OCI-LY3 (cell line): ENCODE results near the gene ACIN1.

Source experiments
- H2AFZ ChIP-seq: fragments of 200-600, 300-600 bp; shearing (Covaris generic); 2 replicates; pipeline ENCODE4 v1.6.0; 2014; ENCODE audit warnings: antibody characterized with exemption, low read depth, low read length
- H3K27ac ChIP-seq: fragments of 200-600, 300-600 bp; sonication (generic); 2 replicates; pipeline ENCODE4 v1.5.1; 2014; ENCODE audit warnings: mild to moderate bottlenecking, low read length, moderate library complexity, mixed read lengths
- H3K27me3 ChIP-seq: fragments of 200-600, 300-600 bp; sonication (generic); 2 replicates; pipeline ENCODE4 v1.6.1; 2014; ENCODE audit warnings: low read depth, low read length, mixed read lengths
- H3K36me3 ChIP-seq: fragments of 200-600, 300-600 bp; sonication (generic); replicated peaks from 2 replicates; pipeline ENCODE3; 2014; ENCODE audit warnings: low read depth, low read length, mixed read lengths
- H3K4me1 ChIP-seq: fragments of 300-600, 200-600 bp; sonication (generic); 2 replicates; pipeline ENCODE4 v1.6.1; 2014; ENCODE audit warnings: low read length, mixed read lengths
- H3K4me2 ChIP-seq: fragments of 200-600, 300-600 bp; sonication (generic); 2 replicates; pipeline ENCODE4 v1.6.1; 2014; ENCODE audit warnings: low read length, mixed read lengths
- H3K4me3 ChIP-seq: fragments of 300-600, 200-600 bp; sonication (generic); 2 replicates; pipeline ENCODE4 v1.5.1; 2014; ENCODE audit warnings: antibody characterized with exemption, mild to moderate bottlenecking, low read length, moderate library complexity
- H3K79me2 ChIP-seq: fragments of 300-600, 200-600 bp; shearing (Covaris generic); 2 replicates; pipeline ENCODE4 v1.6.1; 2014; ENCODE audit warnings: mild to moderate bottlenecking, low read length, mixed read lengths
- H3K9ac ChIP-seq: fragments of 300-600, 200-600 bp; shearing (Covaris generic); 2 replicates; pipeline ENCODE4 v1.6.0; 2014; ENCODE audit warnings: mild to moderate bottlenecking, low read length, moderate library complexity
- H3K9me3 ChIP-seq: fragments of 200-600, 300-600 bp; shearing (Covaris generic); 2 replicates; pipeline ENCODE4 v1.6.1; 2014; ENCODE audit warnings: low read length, mixed read lengths; ENCODE audit not compliant: insufficient read depth
- H4K20me1 ChIP-seq: fragments of 200-600, 300-600 bp; sonication (generic); 2 replicates; pipeline ENCODE4 v1.6.1; 2016; ENCODE audit warnings: low read length, mixed read lengths; ENCODE audit not compliant: insufficient read depth
- CTCF ChIP-seq: fragments of 200-600, 300-600 bp; sonication (generic); IDR thresholded peaks from 2 replicates; pipeline ENCODE4 v1.5.1; 2014; ENCODE audit warnings: antibody characterized with exemption, low read length, low read depth
- EZH2phosphoT487 ChIP-seq: fragments of 200-600 bp; shearing (Covaris generic); IDR thresholded peaks from 2 replicates; pipeline ENCODE4 v1.6.1; 2018; ENCODE audit warnings: antibody characterized with exemption, mixed run types, low read depth

Gene ACIN1

GRCh38 chr14:23047751-23048693, 46.9 kb downstream of the ACIN1 start:
- Histone ChIP-seq H3K79me2 (no peaks in the 10 kb centered on the region), H2AFZ (no peak overlapping the region), H3K9me3 (no peaks in the 10 kb centered on the region), H3K27me3 (no peaks in the 10 kb centered on the region), H4K20me1 (no peaks in the 10 kb centered on the region), H3K4me2 (no peak overlapping the region), H3K4me3 (no peak overlapping the region), H3K9ac (no peak overlapping the region), H3K4me1 (no peaks in the 10 kb centered on the region), H3K27ac (no peak overlapping the region), H3K36me3 (no peaks in the 10 kb centered on the region)
- TF ChIP-seq CTCF (no peak), EZH2phosphoT487 (no peak)

GRCh38 chr14:23047034-23047634, 47.8 kb downstream of the ACIN1 start:
- Histone ChIP-seq H3K4me3 (no peak overlapping the region), H3K9ac (no peak overlapping the region), H3K79me2 (no peaks in the 10 kb centered on the region), H4K20me1 (no peaks in the 10 kb centered on the region), H3K36me3 (no peaks in the 10 kb centered on the region), H3K9me3 (no peaks in the 10 kb centered on the region), H3K27me3 (no peaks in the 10 kb centered on the region), H3K27ac (no peak overlapping the region), H3K4me2 (no peak overlapping the region), H3K4me1 (no peaks in the 10 kb centered on the region), H2AFZ (no peak overlapping the region)
- TF ChIP-seq EZH2phosphoT487 (no peak), CTCF (no peak)

GRCh38 chr14:23045419-23046357, 49.2 kb downstream of the ACIN1 start:
- TF ChIP-seq EZH2phosphoT487 (no peak), CTCF (no peak)
- H3K9me3 ChIP-seq: no peaks in the 10 kb centered on the region
- H3K4me3 ChIP-seq: no peak overlapping the region
- no peak overlapping the region for H2AFZ ChIP-seq
- no peak overlapping the region for H3K27ac ChIP-seq
- no peaks in the 10 kb centered on the region for H4K20me1 ChIP-seq
- H3K27me3 ChIP-seq: no peaks in the 10 kb centered on the region
- H3K9ac ChIP-seq: no peak overlapping the region
- H3K79me2 ChIP-seq: no peaks in the 10 kb centered on the region
- H3K4me1 ChIP-seq: no peaks in the 10 kb centered on the region
- no peaks in the 10 kb centered on the region for H3K36me3 ChIP-seq
- H3K4me2 ChIP-seq: no peak overlapping the region
